Measurements from ENCODE around the gene TNNT2. TPM values are rescaled to one million over a fixed set of nuclear protein-coding genes. Genes with fewer than 3 reads are reported as not detected.

The TNNT2 gene
- total and polyA plus RNA-seq, 2 of the 13 experiments (the other 11 are each of a cell fraction or from before 2014, with no cell fraction given): 0.20 to 0.63 TPM

- Histone ChIP-seq H3K27ac (ENCODE audit: extremely low read length, insufficient read depth, low read length) (no peak overlapping the region), H3K9me3 (ENCODE audit: low read length) (no peaks in the 10 kb centered on the region), H3K79me2 (ENCODE audit: insufficient read depth, low read length) (no peaks in the 10 kb centered on the region), H3K36me3 (replicated peaks in 1 of 2; ENCODE audit: control insufficient read depth in 1 of 2, insufficient read depth in 2 of 2, low read length in 2 of 2) (no peaks in the 10 kb centered on the region), H3K27me3 (ENCODE audit: control insufficient read depth in 1 of 2, insufficient read depth in 2 of 2, low read length in 2 of 2) (peaks cover 8 to 24% of the 10 kb centered on the region in 2 experiments; a peak in 4 of 5 replicates), H3K4me1 (ENCODE audit: insufficient read depth, low read length) (0 out of 2 replicates have a peak, but pooled peaks cover 4% of the 10 kb centered on the region), H3K9ac (ENCODE audit: insufficient read depth, low read depth, low read length) (no peak overlapping the region), H3K4me2 (ENCODE audit: low read depth, low read length) (no peak overlapping the region), H4K20me1 (ENCODE audit: insufficient read depth, low read length) (no peaks in the 10 kb centered on the region), H3K4me3 (replicated peaks in 1 of 3; ENCODE audit: insufficient read depth in 1 of 3, low read depth in 2 of 3, low read length in 3 of 3) (no peak overlapping the region), H2AFZ (ENCODE audit: low read length) (no peak overlapping the region)
- FAIRE-seq (no peak), ATAC-seq (no peak), DNase-seq (ENCODE audit: low spot score) (no peak)
- BruUV-seq (replicated peaks): no TSS peak
- in situ Hi-C loops (cut with HindIII; ENCODE audit: extremely low pct_ligation_motif_present, low pct_unique_long_range_greater_than_20kb): no loop called here
- POLR2A ChIA-PET: no interaction called here
- CTCF ChIA-PET (ENCODE audit: low intra/inter-chr PET ratio, low total read pairs): no interaction called here
- intact Hi-C loops (cut with micrococcal nuclease; ENCODE audit: unreplicated experiment): no loop called here
- WGBS (ENCODE audit: low lambda C conversion rate): 28% methylated on average over 12 of the region's 12 CpGs
- TF ChIP-seq NAIF1 (CRISPR knock-in tag; IDR thresholded peaks at IDR 0.05; ENCODE audit: borderline replicate concordance): no peak
- TF ChIP-seq ZNF549 (CRISPR knock-in tag; IDR thresholded peaks at IDR 0.05): no peak
- no peak for TF ChIP-seq BHLHE40 (IDR thresholded peaks at IDR 0.05; ENCODE audit: low read length)
- TF ChIP-seq NR3C1 (CRISPR knock-in tag; IDR thresholded peaks at IDR 0.05): no peak
- TF ChIP-seq POLR2G (IDR thresholded peaks at IDR 0.05; ENCODE audit: low read depth, low read length): no peak
- TF ChIP-seq ZNF280B (CRISPR knock-in tag; IDR thresholded peaks at IDR 0.05; ENCODE audit: borderline replicate concordance): no peak
- no peak for TF ChIP-seq ZNF674 (CRISPR knock-in tag; IDR thresholded peaks at IDR 0.05; ENCODE audit: low read depth)
- TF ChIP-seq THAP9 (CRISPR knock-in tag; IDR thresholded peaks at IDR 0.05; ENCODE audit: borderline replicate concordance): no peak
- no peak for TF ChIP-seq FOXA3 (CRISPR knock-in tag; IDR thresholded peaks at IDR 0.05)
- TF ChIP-seq KLF16 (CRISPR knock-in tag; IDR thresholded peaks at IDR 0.05): no peak
- TF ChIP-seq HNRNPH1 (optimal IDR thresholded peaks at IDR 0.05; ENCODE audit: low read depth, low read length): no peak
- TF ChIP-seq RARA (CRISPR knock-in tag; IDR thresholded peaks at IDR 0.05): no peak
- no peak for TF ChIP-seq KLF11 (CRISPR knock-in tag; IDR thresholded peaks at IDR 0.05)
- no peak for TF ChIP-seq ZBTB39 (CRISPR knock-in tag; IDR thresholded peaks at IDR 0.05)
These were observed 42.5 kb upstream of the TNNT2 start for GRCh38 chr1:201419746-201420607.
